Activated naive CD4-positive, alpha-beta T cell treated with anti-CD3 and anti-CD28 coated beads, Interleukin-2, amount 10 ng/mL, durations not matched to agents 7 days and 5 days (primary cell): ENCODE results near the gene ACY1.

Experiments used
- CTCF ChIA-PET: fragments of 350-600 bp; sonication (Branson Sonifier 250); formaldehyde crosslinking; loops from one replicate; lab custom pipeline; 2021; ENCODE audit warnings: antibody characterized with exemption; lab: Charles Lee
- DNase-seq: peaks from one replicate; pipeline ENCODE4 v3.0.0-alpha.2; 2020
- H3K27ac Mint-ChIP-seq: one replicate; pipeline ENCODE4 v1.8.0; 2021; ENCODE audit warnings: mild to moderate bottlenecking, moderate library complexity, mixed read lengths
- H3K27me3 Mint-ChIP-seq: one replicate; pipeline ENCODE4 v1.8.0; 2021; ENCODE audit warnings: mild to moderate bottlenecking, mixed read lengths
- H3K36me3 Mint-ChIP-seq: one replicate; pipeline ENCODE4 v1.8.0; 2021; ENCODE audit warnings: mixed read lengths
- H3K4me1 Mint-ChIP-seq: one replicate; pipeline ENCODE4 v1.8.0; 2021; ENCODE audit warnings: mixed read lengths
- H3K4me3 Mint-ChIP-seq: one replicate; pipeline ENCODE4 v1.8.0; 2021; ENCODE audit warnings: mild to moderate bottlenecking, moderate library complexity, mixed read lengths
- H3K9me3 Mint-ChIP-seq: one replicate; pipeline ENCODE4 v1.8.0; 2021; ENCODE audit warnings: mixed read lengths

ACY1 gene

GRCh38 chr3:52019352-52020080 is 36.2 kb downstream of the ACY1 start:
- CTCF ChIA-PET = no interaction called here
- no peak for DNase-seq
- Mint-ChIP-seq H3K4me3 (no peak overlapping the region), H3K27me3 (peaks cover 10% of the 10 kb centered on the region), H3K27ac (no peak overlapping the region), H3K4me1 (no peaks in the 10 kb centered on the region), H3K9me3 (no peaks in the 10 kb centered on the region), H3K36me3 (no peaks in the 10 kb centered on the region)

- Mint-ChIP-seq H3K9me3 (no peaks in the 10 kb centered on the region), H3K27ac (no peak overlapping the region), H3K36me3 (no peaks in the 10 kb centered on the region), H3K27me3 (peaks cover 17% of the 10 kb centered on the region), H3K4me3 (no peak overlapping the region), H3K4me1 (no peaks in the 10 kb centered on the region)
- CTCF ChIA-PET = no interaction called here
- DNase-seq = no peak
Observed at GRCh38 chr3:52020796-52021195, 37.5 kb downstream of the ACY1 start.

GRCh38 chr3:52021489-52022268 is 38.3 kb downstream of the ACY1 start:
- CTCF ChIA-PET = interaction anchor here (0.6 kb wide), 1 partner anchor 102 kb away, joined by 3 read pairs; no protein-coding TSS in a partner anchor
- Mint-ChIP-seq H3K4me3 (no peak overlapping the region), H3K36me3 (no peaks in the 10 kb centered on the region)

GRCh38 chr3:52022323-52023100 is 39.2 kb downstream of the ACY1 start:
- H3K9me3 Mint-ChIP-seq = no peaks in the 10 kb centered on the region
- no peak overlapping the region for H3K27ac Mint-ChIP-seq
- H3K36me3 Mint-ChIP-seq = no peaks in the 10 kb centered on the region
- no peak overlapping the region for H3K4me3 Mint-ChIP-seq
- CTCF ChIA-PET = interaction anchor here (0.6 kb wide), 1 partner anchor 101 kb away, joined by 3 read pairs; no protein-coding TSS in a partner anchor
- H3K27me3 Mint-ChIP-seq = peaks cover 23% of the 10 kb centered on the region
- no peaks in the 10 kb centered on the region for H3K4me1 Mint-ChIP-seq
- no peak for DNase-seq

More at GRCh38 chr3:52021489-52022268, 38.3 kb downstream of the ACY1 start:
- H3K4me1 Mint-ChIP-seq = no peaks in the 10 kb centered on the region
- H3K27ac Mint-ChIP-seq = no peak overlapping the region
- H3K9me3 Mint-ChIP-seq = no peaks in the 10 kb centered on the region
- no peak for DNase-seq
- H3K27me3 Mint-ChIP-seq = peaks cover 23% of the 10 kb centered on the region

GRCh38 chr3:52023101-52023770 is 39.9 kb downstream of the ACY1 start:
- H3K36me3 Mint-ChIP-seq = no peaks in the 10 kb centered on the region
- CTCF ChIA-PET = no interaction called here
- no peak overlapping the region for H3K4me3 Mint-ChIP-seq
- H3K4me1 Mint-ChIP-seq = no peaks in the 10 kb centered on the region
- peaks cover 28% of the 10 kb centered on the region for H3K27me3 Mint-ChIP-seq
- DNase-seq = no peak
- H3K27ac Mint-ChIP-seq = no peak overlapping the region
- no peaks in the 10 kb centered on the region for H3K9me3 Mint-ChIP-seq

- peaks cover 30% of the 10 kb centered on the region for H3K27me3 Mint-ChIP-seq
- no peaks in the 10 kb centered on the region for H3K4me1 Mint-ChIP-seq
- H3K36me3 Mint-ChIP-seq = no peaks in the 10 kb centered on the region
- no peaks in the 10 kb centered on the region for H3K9me3 Mint-ChIP-seq
- H3K4me3 Mint-ChIP-seq = no peak overlapping the region
- DNase-seq = no peak
- CTCF ChIA-PET = no interaction called here
- H3K27ac Mint-ChIP-seq = no peak overlapping the region
Observed at GRCh38 chr3:52023860-52024764, 40.8 kb downstream of the ACY1 start.

GRCh38 chr3:52024765-52025452 is 41.6 kb downstream of the ACY1 start:
- Mint-ChIP-seq H3K4me1 (no peaks in the 10 kb centered on the region), H3K27me3 (peaks cover 37% of the 10 kb centered on the region), H3K36me3 (no peaks in the 10 kb centered on the region), H3K4me3 (no peak overlapping the region), H3K27ac (no peak overlapping the region), H3K9me3 (no peaks in the 10 kb centered on the region)
- CTCF ChIA-PET = interaction anchor here (0.7 to 1.0 kb wide), 2 partner anchors 10 to 16 kb away, joined by 3 read pairs; no protein-coding TSS in a partner anchor
- no peak for DNase-seq

GRCh38 chr3:52025453-52025852 is 42.1 kb downstream of the ACY1 start:
- no peak overlapping the region for H3K27ac Mint-ChIP-seq
- no peak overlapping the region for H3K4me3 Mint-ChIP-seq
- H3K9me3 Mint-ChIP-seq = no peaks in the 10 kb centered on the region
- DNase-seq = no peak
- H3K36me3 Mint-ChIP-seq = no peaks in the 10 kb centered on the region
- peaks cover 37% of the 10 kb centered on the region for H3K27me3 Mint-ChIP-seq
- CTCF ChIA-PET = interaction anchor here (0.7 to 1.0 kb wide), 2 partner anchors 11 to 15 kb away, joined by 3 read pairs; no protein-coding TSS in a partner anchor
- no peaks in the 10 kb centered on the region for H3K4me1 Mint-ChIP-seq

- CTCF ChIA-PET = no interaction called here
Observed at GRCh38 chr3:52026041-52026440, 42.7 kb downstream of the ACY1 start.

GRCh38 chr3:52028572-52028971 is 45.2 kb downstream of the ACY1 start:
- Mint-ChIP-seq H3K27me3 (peaks cover 32% of the 10 kb centered on the region), H3K4me3 (no peak overlapping the region), H3K36me3 (no peaks in the 10 kb centered on the region), H3K4me1 (no peaks in the 10 kb centered on the region), H3K27ac (no peak overlapping the region), H3K9me3 (no peaks in the 10 kb centered on the region)
- CTCF ChIA-PET = interaction anchor here (1.6 kb wide), 1 partner anchor 95 kb away, joined by 4 read pairs; no protein-coding TSS in a partner anchor
- DNase-seq = no peak

More at GRCh38 chr3:52026041-52026440, 42.7 kb downstream of the ACY1 start:
- H3K27ac Mint-ChIP-seq = no peak overlapping the region
- DNase-seq = no peak
- no peak overlapping the region for H3K4me3 Mint-ChIP-seq
- H3K4me1 Mint-ChIP-seq = no peaks in the 10 kb centered on the region
- H3K36me3 Mint-ChIP-seq = no peaks in the 10 kb centered on the region
- H3K27me3 Mint-ChIP-seq = peaks cover 37% of the 10 kb centered on the region
- no peaks in the 10 kb centered on the region for H3K9me3 Mint-ChIP-seq

GRCh38 chr3:52029053-52029452 is 45.7 kb downstream of the ACY1 start:
- Mint-ChIP-seq H3K27ac (no peak overlapping the region), H3K4me1 (no peaks in the 10 kb centered on the region)

GRCh38 chr3:52029535-52029934 is 46.2 kb downstream of the ACY1 start:
- H3K4me3 Mint-ChIP-seq = no peak overlapping the region
- CTCF ChIA-PET = interaction anchor here (1.6 kb wide), 1 partner anchor 94 kb away, joined by 4 read pairs; no protein-coding TSS in a partner anchor
- H3K9me3 Mint-ChIP-seq = no peaks in the 10 kb centered on the region
- no peak for DNase-seq
- H3K36me3 Mint-ChIP-seq = no peaks in the 10 kb centered on the region
- peaks cover 34% of the 10 kb centered on the region for H3K27me3 Mint-ChIP-seq
- no peaks in the 10 kb centered on the region for H3K4me1 Mint-ChIP-seq
- H3K27ac Mint-ChIP-seq = no peak overlapping the region

More at GRCh38 chr3:52029053-52029452, 45.7 kb downstream of the ACY1 start:
- no peak for DNase-seq
- Mint-ChIP-seq H3K9me3 (no peaks in the 10 kb centered on the region), H3K4me3 (no peak overlapping the region), H3K36me3 (no peaks in the 10 kb centered on the region), H3K27me3 (peaks cover 29% of the 10 kb centered on the region)
- CTCF ChIA-PET = interaction anchor here (1.6 kb wide), 1 partner anchor 94 kb away, joined by 4 read pairs; no protein-coding TSS in a partner anchor
